ENCODE measurements around the gene CTNNA3.

- no peak for TF ChIP-seq CTCF (conservative IDR thresholded peaks at IDR 0.05; ENCODE audit: low read length)
- no peak for TF ChIP-seq EZH2phosphoT487 (IDR thresholded peaks at IDR 0.05; ENCODE audit: borderline replicate concordance)
These were observed 1358.8 kb downstream of the CTNNA3 start for GRCh38 chr10:66337211-66337610.
